AG04449 (cell line): ENCODE measurements around the gene PPP2CA.
A peak's percentile ranks its signal among the peaks of the same experiment; 100 is the strongest.

Experiments
- CTCF ChIA-PET: fragments of 350-600 bp; formaldehyde crosslinking; extraction: SDS; loops from one replicate; lab custom pipeline; 2021; ENCODE audit warnings: antibody characterized with exemption; lab: Yijun Ruan, JAX
- POLR2A ChIA-PET: fragments of 400-600, 350-600 bp; formaldehyde crosslinking; extraction: SDS; loops from one replicate; lab custom pipeline; 2020; ENCODE audit warnings: antibody characterized with exemption, inconsistent platforms; lab: Yijun Ruan, JAX
- DNase-seq: peaks from one replicate; pipeline ENCODE4 v3.0.0-alpha.2; 2010; ENCODE audit warnings: low read depth, low spot score
- H3K4me3 ChIP-seq: 2 replicates; pipeline ENCODE4 v1.5.1; 2011; ENCODE audit warnings: low read depth, mild to moderate bottlenecking, control low read depth, low read length
- TF ChIP-seq, protein P1 (sequence below): IDR thresholded peaks from one replicate; pipeline ENCODE4 v1.5.1; 2011; ENCODE audit warnings: mild to moderate bottlenecking, moderate library complexity, low read length, control low read depth, inconsistent platforms; ENCODE audit not compliant: insufficient read depth; ENCODE audit errors: missing control alignments

PPP2CA gene

DNA sequence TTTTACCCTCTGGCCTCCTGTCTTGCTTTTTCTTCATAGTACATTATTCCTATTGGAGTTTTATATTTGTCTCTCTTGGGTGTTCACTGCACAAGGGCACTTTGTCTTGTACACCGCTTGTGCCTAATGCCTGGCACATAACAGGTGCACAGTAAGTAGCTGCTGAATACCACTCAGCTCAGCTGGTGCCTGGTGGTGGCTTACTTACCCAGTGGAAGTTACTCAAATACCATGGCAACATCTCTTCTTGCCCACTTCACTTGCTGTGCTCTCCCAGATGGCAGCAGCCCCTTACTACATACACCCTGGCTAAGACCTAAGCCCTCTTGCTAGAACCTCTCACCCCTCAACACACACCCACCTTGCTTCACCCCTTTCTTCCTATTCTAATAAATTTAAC is 37.8 kb downstream of the PPP2CA start:
- CTCF ChIA-PET: interaction anchor here (0.8 to 15.7 kb wide), 6 partner anchors 11 to 399 kb away, joined by 3 to 440 read pairs (median 18); partner anchors contain the start of gene SKP1
- H3K4me3 ChIP-seq: no peak overlapping the region
- POLR2A ChIA-PET: interaction anchor here (0.6 to 2.0 kb wide), 3 partner anchors 10 to 23 kb away, joined by 3 to 4 read pairs (median 3); partner anchors contain the start of gene SKP1
- no peak for DNase-seq
- TF ChIP-seq, protein P1, sequence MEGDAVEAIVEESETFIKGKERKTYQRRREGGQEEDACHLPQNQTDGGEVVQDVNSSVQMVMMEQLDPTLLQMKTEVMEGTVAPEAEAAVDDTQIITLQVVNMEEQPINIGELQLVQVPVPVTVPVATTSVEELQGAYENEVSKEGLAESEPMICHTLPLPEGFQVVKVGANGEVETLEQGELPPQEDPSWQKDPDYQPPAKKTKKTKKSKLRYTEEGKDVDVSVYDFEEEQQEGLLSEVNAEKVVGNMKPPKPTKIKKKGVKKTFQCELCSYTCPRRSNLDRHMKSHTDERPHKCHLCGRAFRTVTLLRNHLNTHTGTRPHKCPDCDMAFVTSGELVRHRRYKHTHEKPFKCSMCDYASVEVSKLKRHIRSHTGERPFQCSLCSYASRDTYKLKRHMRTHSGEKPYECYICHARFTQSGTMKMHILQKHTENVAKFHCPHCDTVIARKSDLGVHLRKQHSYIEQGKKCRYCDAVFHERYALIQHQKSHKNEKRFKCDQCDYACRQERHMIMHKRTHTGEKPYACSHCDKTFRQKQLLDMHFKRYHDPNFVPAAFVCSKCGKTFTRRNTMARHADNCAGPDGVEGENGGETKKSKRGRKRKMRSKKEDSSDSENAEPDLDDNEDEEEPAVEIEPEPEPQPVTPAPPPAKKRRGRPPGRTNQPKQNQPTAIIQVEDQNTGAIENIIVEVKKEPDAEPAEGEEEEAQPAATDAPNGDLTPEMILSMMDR: no peak

DNA sequence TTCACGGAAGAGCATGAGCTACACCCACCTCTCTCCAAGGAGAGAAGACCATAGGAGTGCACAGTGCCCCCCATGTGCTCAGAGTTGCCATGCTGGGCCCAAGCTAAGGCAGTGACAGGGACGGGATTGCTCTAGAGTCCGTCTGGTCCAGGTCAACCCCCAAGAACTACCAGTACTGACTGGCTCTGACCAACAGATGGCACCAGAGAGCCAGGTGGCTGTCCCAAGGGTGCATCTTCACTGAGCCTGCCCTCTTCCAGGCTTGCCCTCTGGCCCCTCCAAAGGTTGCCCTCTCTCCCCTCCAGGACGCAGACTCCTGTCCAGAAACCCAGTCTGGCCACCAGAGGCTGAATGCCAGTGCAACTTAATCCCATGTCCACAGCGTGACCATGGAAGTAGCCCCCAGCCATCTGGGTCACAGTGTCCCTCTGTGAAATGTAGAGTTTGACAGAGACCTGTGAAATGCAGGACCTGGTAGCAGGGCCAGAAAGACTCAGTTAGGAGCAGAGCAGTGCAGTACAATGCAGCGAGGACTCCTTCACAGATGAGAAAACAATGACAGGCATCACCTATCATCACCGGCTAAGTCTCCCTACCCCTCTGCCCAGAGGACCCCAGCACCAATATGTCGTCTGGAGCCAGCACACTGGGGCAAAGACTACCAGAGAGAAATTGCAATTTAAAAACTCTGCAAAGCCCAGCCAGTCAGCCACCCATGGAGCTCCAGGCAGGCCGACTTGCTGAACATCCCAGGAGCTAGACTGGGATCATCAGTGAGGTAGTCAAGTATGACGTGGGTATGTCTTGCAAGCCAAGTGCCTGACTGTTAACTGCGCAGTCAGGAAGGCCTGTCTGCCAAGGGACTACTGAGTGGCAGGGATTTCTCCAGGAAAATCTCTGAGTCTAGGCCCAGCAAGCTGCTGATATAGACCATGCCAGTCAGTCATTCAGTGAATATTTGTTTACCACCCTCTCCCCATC is 41.4 kb downstream of the PPP2CA start:
- POLR2A ChIA-PET: interaction anchor here (1.7 kb wide), 1 partner anchor 8 kb away, joined by 4 read pairs; the partner anchor contains the start of gene SKP1
- TF ChIP-seq, protein P1: peak; percentile 92

DNA sequence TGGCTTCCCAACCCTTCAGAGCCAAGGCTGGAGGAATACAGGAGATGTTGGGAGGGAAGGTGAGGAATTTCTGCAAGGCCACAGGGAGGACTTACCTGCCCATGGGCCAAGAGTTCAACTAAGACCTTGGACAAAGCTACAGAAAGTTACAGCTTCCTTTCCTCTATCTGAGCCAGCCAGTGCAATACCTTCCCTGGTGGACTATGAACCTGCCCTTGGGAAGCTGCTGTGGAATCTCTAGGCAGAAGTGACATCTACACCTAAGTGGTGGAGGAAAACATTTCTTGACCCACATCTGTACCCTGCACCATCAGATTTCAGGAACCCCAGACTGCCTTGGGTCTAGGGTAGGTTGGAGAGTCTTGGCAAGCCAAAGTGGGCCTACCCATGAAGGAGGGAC is 42.4 kb downstream of the PPP2CA start:
- no peak for DNase-seq
- CTCF ChIA-PET: interaction anchor here (0.6 to 15.7 kb wide), 32 partner anchors 8 to 458 kb away, joined by 3 to 440 read pairs (median 4); no protein-coding TSS in a partner anchor
- POLR2A ChIA-PET: no interaction called here
- TF ChIP-seq, protein P1: no peak
- H3K4me3 ChIP-seq: no peak overlapping the region

More for the DNA sequence above, 41.4 kb downstream of the PPP2CA start:
- CTCF ChIA-PET: interaction anchor here (0.6 to 15.7 kb wide), 39 partner anchors 7 to 457 kb away, joined by 3 to 440 read pairs (median 4); partner anchors contain the start of gene SKP1
- no peak overlapping the region for H3K4me3 ChIP-seq
- DNase-seq: no peak

DNA sequence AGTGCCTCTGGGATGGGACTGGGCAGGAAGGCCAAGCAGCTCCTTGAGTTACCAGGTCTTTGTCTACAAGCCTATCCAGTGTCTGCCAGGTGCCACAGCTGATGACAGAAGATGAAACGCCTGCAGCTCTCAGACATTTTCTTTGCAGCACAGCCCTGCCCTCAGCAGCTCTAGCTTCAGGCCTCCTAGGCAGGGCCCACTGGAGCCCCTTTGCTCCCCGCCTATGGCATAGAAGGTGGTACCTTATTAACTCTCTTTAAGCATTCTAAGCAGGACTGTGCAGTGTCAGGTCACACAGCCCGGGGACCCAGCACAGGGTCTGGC is 47.8 kb downstream of the PPP2CA start:
- peak overlapping the region; percentile 97; the same call in 1 of the 2 replicates for H3K4me3 ChIP-seq
- no peak for DNase-seq
- ChIA-PET CTCF (interaction anchor here (0.7 to 4.3 kb wide), 6 partner anchors 9 to 139 kb away, joined by 3 to 31 read pairs (median 4); no protein-coding TSS in a partner anchor), POLR2A (interaction anchor here (1.2 to 2.2 kb wide), 2 partner anchors 10 to 14 kb away, joined by 3 to 7 read pairs; no protein-coding TSS in a partner anchor)
- TF ChIP-seq, protein P1: no peak

DNA sequence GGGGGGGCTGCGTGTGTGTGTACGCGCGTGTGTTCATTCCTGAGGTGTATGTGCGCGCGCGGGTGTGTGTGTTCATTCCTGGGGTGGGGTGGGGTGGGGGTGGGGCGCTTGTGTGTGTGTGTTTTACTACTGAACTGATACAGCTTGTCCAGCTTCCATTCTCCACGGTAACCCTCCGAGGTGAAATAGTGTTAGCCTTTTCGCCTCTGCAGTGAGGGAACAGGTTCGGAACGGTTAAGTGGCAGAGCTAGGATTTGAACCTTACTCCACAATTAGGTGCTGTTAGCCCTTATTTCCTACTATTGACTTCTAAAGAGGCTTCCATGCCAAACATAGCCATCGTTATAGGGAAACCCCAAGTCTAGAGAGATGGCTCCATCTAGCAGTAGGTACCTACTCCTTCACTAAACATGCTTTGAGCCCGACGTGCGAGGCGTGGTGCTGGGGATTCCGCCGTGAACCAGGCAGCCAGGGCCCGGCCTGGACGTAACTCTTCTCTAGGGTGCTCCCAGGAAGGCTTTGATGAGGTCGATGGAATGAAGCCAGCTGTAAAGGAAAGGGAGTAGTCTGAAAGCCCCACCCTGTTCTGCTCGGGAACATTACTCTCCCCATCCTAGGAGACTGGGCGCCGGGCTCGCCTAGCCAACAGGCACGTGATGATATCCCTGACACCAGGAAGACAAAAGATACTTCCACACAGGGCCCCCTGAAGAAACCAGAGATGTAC is 48.3 kb downstream of the PPP2CA start:
- peak overlapping the region; percentile 97 for H3K4me3 ChIP-seq
- TF ChIP-seq, protein P1: no peak
- no peak for DNase-seq
- POLR2A ChIA-PET: interaction anchor here (0.7 to 3.3 kb wide), 17 partner anchors 7 to 114 kb away, joined by 3 to 28 read pairs (median 4); partner anchors contain the start of gene PPP2CA
- CTCF ChIA-PET: interaction anchor here (0.7 to 4.3 kb wide), 9 partner anchors 10 to 400 kb away, joined by 3 to 31 read pairs (median 3); partner anchors contain the start of gene PPP2CA
